GM18861 (cell line): ENCODE data around the gene SSBP3.
A peak's percentile ranks its signal among the peaks of the same experiment; 100 is the strongest.

Experiments used
- ATAC-seq: cut with Tn5 transposase; IDR thresholded peaks from one replicate; pipeline ENCODE4 v1.9.1; 2021; ENCODE audit not compliant: unreplicated experiment

Gene SSBP3

DNA sequence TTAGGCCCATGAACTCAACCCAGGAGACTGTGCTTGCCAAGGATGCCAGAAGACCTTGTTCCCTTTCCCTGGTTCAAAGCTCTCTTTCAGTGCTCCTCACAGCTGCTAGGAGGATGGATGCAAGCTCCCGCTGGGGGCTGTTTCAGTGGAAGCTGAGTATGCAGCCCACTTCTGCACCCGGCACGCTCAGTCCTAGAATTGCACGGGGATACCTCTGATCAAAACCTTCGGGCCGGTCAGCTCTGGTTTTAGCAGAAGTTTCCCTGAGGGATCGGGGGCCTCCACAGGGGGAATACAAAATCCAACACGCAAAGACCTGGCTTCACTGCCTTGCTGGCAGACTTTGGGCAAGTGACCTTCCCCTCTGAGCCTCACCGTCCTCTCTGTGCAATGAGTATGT, 4.2 kb upstream of the SSBP3 start:
- ATAC-seq = no peak

DNA sequence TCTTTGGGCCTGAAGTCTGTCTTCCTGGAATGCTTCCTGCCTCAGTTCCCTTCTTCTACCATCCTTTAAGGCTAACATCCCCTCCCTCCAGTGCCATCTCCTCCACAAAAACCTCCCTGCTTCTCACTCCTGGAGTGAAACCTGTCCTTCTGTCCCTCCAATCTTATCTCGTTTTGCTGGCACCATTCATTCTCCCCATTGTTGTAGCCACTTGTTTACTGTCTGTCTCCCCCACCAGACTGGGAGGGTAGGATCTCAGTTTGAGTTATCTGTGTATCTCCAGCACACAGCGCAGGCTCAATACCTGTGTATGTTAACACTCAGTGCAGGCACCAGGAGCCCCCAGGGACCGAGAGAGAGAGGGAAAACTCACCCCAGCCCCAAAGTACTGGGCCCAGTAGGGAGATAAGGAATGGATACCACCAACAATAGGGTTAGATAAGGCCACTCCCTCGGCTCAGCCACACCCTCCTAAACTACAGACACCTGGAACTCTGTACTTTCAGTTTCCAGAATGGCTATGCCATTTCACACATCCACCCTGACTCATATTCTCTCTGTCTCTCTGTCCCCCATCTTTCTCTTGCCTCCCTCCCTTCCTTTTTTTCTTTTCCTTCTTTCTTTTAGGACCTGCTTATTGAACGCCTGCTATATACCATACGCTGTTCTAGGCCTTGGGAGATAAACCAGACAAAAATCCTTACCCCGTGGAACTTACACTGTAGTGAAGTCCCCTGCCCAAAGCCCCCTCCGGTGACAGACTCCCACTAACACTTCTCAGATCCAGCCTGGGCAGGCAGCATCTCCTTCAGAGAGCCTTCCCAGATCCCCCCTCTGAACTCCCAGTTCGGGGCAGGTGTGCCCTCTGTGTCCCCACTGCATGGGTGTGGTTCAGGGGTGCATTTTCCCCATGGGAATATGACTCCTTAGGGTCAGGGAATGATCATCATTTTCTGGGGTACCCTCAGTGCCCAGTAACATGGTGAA, 3.3 kb upstream of the SSBP3 start:
- ATAC-seq = no peak

DNA sequence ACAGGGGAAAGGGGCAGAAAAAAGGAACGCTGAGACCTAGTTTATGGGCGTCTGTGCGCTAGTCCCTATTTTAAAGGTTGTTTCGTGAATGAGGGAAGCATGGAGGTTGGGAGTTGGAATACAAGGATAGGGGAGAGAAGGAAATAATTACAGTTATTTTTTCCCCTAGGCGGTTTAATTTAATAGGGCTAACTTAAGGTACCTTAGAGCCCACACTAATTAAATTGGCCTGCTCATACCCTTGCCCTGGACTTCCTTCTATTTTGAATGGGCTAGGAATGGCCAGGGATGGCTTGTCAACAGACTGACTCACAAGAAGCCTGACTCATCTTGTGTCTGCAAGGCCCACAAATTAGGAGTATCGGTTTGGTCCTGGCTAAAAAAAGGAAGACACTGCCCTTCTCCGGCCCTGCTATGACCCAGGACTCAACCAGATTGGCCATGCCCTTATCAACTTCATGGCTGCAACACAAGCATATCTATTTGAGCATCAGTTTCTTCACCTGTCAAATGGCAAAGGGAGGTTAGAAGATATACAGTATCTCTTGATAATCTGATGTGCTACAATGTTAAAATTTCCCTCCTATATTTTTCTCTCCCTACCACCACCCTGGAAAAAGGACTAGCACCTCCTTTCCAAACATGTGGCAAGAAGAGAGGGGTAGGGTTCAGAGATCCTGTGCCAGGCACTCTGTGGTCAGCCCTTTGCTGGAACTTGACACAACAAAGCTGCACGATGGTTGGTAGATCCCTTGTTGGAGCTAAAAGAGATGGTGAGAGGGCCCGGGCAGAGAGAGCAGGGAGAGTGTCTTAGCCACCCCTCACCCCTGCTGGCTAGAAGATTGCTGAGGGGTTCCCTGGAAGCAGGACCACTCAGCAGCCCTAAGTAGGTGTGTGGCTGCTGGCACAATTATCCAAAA, 2.2 kb upstream of the SSBP3 start:
- no peak for ATAC-seq

DNA sequence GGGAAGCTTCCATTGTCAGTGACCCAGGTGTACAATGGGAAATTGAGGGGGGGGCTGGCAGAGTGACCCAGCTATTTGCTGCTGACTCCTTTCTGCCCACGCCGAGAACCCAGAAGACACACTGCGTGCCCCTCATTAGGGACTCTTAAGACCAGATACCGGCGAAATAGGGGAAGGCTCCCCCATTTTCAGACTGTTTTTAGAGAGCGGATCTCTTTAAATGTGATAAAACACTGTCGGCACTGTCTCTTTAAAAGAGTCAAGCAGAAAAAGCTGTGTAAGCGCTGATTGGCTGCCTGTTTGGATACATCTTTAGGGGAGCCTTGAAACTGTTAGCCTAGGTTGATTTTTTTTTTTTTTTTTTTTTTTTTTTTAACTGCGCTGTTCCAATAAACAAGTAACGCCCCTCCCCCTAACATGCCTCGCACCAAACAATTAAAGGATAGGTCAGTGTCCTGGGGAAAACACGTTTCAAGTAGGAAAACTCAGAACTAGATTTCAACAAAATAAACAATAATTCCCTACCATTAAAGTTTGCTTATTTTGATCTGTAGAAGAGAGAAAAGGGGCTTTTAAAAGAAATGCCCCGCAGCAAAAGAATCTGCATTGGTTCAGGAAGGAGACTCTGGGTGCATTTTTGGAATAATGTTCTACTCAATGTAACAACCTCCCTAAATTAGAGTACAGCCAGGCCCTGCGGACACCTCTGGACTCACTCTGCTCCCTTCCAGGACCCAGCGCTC, 1.4 kb upstream of the SSBP3 start:
- peak; percentile 31 for ATAC-seq

DNA sequence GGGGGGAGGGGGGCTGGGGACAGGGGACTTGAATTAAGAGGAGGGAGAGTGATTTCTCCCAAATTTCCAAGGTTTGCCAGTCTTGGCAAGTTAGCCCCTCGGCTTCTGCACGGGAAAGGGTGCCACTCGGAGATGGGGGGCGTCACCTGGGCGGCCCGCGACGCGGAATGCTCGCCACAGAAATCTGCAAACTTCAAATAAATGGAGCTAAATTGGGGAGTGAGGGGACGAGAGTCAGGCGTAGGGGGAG, 885 bp upstream of the SSBP3 start:
- no peak for ATAC-seq

DNA sequence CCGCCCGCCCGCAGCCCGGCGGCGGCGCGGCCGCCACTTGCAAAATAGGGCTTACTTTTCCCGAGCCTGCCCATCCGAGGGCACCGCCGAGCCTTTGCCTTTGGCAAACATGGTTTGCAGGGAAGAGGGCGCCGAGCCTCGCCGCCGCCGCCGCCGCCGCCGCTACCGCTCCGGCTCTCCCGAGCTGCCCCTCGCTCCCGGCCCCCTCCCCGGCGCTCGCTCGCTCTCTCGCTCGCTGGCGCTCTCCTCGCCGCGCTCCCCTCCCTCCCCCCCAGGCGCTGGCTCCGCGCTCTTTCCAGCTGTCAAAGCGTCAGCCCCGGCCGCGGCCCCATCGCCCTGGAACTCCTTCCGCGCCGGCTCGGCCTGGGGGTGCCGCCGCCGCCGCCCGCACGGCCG, 298 bp downstream of the SSBP3 start:
- ATAC-seq = no peak

DNA sequence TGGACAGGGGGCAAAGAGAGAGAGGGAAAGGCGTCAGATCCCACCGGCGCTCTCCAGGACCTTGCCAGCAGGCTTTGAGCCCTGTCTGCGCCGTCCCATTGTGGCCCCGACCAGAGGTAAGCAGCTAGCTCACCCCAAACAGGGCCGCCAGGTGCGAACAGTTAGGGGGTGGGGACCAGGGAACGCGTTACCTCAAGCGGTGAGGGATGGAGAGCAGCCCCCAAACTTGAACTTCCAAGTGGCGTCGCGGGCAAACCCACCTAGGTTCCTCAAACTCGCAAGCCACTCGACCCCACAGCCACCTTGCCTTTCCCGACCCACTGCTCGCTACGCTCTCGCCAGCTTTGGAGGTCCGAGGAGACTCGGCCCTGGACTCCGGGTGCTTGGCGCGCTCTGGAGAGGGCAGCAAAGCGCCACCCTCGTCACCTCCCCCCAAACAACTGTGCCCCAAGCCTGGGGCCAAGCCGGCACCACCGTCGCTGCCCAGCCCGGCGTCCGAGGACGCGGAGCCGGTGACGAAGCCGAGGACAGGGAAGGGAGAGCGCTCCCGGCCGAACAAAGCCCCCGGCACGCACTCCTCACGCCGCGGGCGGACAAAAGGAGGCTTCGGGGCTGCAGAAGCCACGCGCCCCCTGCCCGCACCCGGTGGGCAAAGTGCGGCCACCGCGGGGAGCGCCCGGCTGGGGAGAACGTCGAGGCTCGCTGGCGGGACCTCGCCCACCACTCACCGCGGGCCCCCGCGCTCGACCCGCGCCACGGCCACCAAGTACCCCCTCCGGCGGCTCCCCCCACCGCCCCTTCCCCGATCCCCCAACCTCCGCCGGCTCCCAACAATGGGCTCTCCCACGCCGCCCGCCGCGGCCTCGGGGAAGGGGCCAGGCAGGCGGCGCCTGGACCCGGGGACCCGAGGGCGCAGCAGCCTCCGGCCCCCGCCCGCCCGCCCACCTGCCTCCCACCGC, 976 bp downstream of the SSBP3 start:
- no peak for ATAC-seq

DNA sequence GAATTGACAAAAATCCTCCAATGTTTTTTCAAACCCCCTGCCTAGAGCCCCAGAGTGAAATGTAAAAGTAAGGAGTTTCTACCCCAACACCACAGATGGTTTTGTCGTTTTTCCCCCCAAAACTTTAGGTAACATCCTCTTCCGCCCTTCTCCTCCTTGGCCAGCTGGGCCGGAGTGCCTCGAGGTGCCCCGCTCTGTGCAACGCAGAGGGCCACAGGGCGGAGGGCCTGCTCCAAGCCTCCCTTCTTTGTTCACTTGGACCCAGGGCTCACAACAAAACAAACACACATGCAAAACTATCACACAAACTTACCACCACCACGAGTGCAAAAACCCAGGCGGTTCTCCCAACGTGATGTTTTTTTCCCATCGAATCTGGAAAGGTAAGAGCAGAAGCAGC, 1.9 kb downstream of the SSBP3 start:
- no peak for ATAC-seq

DNA sequence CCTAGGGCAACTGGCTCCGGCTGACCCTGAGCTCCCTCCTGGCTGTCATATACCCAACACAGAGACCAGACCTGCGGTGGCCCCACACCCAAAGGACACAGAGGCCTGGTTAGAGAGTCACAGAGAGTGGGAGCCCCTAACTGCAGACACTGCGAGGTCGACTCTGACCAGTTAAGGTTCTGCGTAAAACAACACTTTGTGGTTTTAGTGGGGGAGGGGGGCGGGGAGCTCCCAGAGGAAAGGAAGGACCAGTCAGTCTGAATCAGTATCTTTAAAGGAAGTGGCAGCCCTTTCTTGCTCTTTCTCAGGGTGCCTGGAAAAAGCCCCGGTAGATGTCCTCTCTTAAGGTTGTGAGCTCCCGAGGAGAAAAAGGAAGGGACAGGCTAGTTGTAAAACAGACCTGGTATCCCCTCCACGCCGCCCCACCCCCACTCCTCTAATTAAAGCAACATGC, 2.4 kb downstream of the SSBP3 start:
- ATAC-seq = no peak

DNA sequence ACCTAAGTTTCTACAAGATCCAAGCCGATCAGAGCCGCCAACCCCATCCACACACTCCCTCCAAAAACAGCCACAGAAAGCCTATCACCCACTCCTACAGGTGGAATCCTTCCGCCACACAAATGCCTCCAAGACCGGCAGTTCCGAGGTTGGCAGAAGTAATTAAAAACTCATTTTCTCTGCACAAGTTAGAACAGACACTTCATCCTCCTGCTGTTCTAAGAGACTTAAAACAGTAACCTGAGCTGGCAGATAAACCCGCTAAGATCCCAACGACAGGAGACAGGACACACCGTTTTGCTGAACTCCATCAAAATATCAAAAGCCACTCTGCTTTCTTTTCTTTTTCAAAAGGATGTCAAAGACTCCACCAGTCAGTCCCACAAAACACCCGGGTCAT, 2.8 kb downstream of the SSBP3 start:
- ATAC-seq = no peak

DNA sequence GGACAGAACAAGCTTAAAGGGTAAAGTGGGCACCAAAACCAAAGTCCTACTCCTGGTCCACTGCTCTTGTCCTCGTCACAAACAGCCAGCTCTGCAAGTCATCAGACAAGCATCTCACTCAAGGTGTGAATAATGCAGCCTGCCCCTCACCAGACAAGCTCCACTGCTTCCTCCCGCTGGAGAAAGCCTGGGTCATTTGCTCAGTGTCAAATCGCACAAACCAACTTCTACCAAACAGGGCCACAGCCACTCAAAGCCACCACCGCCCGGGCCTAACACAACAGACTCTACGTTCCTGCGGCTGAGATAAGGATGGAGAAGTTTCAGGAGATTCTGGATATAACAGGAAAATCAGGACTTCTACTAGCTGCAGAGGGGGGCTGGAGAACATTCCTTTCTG, 3.3 kb downstream of the SSBP3 start:
- ATAC-seq = no peak

DNA sequence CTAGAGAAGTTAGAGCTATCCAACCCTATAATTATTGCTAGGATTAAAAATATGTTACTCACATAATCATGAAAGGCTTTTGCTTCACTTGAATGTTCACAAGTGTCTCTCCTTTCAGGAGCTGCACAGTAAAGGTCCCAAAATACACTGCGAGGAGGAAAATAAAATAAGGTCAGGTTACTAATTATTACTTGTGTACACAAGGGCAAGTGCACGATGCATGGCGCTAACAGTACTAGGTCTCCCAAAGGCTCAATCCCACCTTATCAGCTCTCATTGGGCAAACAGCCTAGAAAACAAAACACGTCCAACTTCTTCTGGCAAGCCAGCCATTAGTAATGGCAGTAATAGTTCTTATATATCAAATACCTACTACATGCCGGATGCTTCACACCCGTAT, 4.4 kb downstream of the SSBP3 start:
- ATAC-seq = no peak

DNA sequence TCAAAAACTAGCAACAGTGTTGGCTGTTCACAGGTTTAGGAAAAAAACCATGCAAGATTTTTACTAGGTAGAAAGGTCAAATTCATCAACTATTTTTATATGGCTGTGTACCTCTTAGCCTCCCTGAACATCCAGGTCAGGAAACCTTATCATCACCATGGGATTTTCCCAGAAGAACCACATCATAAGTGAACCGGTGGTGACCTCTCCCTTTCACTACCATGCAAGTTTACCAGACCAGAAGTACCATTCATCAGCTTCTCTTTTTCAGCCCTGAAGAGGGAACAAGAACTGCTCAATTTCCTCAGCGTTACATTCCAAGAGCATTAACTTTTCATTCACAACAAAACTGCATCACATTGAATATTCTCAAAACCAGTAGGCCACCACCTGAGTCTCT, 5.9 kb downstream of the SSBP3 start:
- ATAC-seq = no peak

DNA sequence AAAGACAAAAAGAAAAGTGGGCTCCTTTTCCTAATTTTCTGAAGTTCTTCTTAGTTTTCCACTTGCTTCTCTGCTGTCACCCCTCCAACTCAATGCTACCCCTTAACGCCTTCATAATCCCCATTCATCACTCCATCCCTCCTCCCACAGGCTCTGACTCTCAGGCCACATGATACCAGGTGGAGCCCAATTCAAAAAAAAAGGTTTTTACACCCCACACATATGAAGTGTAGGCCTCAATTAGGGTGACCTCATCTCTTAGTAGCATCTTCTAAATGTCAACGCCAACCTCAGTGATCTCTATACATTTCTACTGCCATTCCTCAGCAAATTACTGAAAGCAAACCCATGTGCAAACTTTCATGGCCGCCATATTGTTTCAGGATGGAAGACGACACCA, 6.4 kb downstream of the SSBP3 start:
- ATAC-seq = no peak

DNA sequence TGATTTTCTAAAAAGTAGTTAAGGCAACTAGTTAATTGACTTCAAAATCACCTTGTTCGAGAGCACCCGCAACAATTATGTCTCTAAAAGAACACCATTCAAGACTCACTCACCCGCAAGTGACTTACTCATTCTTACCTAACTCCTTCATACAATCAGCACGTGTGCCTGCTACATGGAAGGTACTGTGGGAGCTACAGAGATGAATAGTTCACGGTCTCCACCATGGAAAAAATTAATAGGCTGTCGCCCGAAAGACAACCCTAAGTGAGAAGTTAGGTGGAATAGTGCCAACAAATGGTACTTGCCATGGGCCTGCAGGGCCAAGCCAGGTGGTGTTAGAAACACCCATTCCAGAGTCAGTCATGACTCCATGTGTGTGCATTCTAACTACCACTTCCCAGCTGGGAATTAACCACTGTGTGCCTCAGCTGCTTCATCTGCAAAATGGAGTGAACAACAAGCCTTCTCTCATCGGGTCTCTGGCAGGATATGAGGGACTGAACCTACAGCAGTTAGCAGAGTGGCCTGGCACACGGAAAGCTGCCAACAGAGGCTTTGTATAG, 7.1 kb downstream of the SSBP3 start:
- ATAC-seq = no peak

DNA sequence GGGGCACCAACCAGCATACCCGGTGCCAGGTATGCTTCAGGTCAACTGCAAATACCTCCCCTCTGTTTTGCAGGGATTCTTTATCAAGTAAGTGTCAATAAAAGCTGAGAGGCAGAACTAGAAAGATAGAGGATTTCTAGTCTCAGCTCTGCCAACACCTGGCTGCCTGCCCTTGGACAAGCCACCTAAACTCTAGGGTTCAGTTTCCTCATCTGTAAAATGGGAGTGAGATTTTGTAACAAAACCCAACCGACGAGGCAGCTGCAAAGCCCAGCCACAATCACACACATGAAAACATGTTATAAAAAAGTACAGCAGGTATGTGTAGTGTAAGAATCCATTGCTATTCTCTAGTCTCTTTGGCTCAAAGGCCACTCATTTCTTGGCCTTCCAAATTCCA, 8.2 kb downstream of the SSBP3 start:
- ATAC-seq = no peak

DNA sequence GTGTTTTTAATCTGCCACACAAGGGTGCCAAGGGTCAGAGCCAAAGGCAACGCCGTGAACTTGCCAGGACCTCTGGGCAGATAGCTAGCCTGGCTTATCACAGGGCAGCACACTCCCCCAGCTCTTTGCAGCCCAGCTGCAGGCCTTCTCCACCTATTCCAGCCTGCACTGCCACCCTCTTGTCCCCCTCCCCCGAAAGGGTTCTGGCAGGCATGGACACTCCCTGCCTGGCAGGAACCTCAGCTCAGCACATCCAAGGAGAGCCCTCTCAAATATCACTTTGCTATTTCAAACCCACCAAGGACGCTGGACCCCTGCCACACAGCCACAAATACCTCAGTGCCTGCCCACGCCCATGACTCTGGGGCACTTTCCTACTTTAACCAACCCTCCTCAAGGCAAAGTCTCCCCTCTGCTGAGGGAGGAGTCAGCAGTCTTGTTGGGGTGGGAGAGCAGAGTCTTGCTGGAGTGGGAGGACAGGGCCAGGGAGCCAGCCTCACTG, 9.1 kb downstream of the SSBP3 start:
- no peak for ATAC-seq

DNA sequence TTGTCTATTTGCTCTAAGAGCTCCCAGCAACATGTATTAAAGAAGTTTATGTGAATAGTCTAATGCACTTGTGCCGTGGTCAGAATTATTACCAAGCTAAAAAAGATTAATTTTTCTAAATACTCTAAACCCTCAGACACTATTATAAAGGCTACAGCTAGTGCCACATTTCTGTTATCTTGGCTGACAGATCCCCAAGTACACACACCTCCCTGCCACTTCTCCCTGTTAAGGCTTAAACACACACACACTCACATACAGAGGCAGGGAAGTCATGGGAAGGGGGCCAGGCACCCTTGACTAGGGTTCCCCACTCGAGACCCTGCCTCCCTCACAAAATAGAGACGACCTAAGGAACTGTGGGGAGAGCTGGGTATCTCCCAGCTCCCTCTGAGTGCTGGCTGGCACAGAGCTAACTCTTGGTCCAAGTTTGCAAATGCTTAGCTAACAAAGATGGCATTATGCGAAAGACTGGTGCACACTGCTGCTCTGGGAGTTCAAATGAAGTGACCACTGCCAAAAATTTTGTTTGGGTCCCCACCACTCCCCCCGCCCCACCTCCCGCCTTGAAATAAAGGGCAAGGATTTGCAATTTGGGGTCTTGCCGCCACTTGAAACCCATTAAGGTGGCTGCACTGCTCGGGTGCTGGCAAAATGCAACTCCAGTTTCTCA, 9.8 kb downstream of the SSBP3 start:
- no peak for ATAC-seq

DNA sequence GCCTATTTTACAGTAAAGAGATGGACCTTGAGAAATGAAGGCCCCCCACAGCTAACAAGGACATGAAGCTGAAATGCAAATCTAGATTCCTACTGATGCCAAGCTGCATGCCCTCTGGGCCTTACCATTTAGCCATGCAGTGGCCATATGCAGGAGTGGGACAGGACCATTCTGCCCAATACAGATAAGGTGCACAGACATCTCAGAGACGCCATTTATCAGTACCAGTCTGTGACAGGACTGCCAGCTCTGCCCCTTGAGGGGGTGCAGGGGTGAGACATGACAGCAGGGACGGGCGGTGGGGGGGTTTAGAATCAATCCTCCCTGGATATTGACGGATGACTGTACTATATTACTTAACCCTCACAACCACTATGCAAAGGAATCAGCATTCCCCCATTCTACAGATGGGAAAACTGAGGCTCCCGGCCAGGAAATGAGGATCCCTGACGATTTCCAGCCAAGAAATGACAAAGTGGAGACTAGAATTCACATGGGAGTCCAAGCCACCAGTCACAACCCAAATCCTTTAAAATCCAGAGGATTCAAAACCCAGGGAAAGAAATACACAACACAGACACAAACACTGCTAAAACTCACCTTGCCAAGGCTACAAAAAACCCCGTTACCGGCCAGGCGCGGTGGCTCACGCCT, 10.8 kb downstream of the SSBP3 start:
- ATAC-seq = no peak
